22Rv1 (cell line): ENCODE measurements around the gene LOXL1.

ENCODE experiments used
- ZFX ChIP-seq: fragments of 450-650 bp; IDR thresholded peaks from 2 replicates; pipeline ENCODE4 v1.6.1; 2017; ENCODE audit warnings: antibody characterized with exemption, borderline replicate concordance
- TF ChIP-seq, protein P1 (sequence below): fragments of 450-650 bp; IDR thresholded peaks from 2 replicates; pipeline ENCODE4 v1.5.1; 2017; ENCODE audit warnings: mild to moderate bottlenecking

DNA sequence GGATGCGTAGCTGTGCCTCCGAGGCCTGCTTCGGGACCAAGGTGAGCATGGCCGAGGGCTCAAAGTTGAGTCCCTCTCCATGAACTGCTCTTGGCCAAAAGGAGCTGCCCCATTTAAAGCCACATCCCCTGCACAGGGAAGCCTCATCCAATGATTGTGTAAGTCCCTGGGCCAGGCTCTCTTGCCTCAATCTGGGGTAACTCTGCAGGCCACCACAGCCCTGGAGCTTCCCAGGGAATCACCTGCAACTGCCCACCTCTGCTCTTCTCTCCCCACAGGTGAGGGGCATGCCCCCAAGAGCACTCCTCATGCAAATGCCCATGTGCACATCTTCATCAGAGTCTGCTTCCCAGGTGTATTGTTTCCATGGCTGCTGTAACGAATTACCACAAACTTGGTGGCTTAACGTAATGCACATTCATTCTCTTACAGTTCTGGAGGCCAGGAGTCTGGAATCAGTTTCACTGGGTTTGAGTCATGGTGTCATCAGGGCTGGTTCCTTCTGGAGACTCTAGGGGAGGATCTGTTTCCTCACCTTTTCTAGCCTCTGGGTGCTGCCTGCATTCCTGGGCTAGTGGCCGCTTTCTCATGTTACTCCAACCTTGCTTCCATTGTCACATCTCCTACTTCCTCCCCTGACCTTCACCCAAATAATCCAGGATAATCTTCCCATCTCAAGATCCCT, 25.0 kb upstream of the LOXL1 start:
- TF ChIP-seq, protein P1, sequence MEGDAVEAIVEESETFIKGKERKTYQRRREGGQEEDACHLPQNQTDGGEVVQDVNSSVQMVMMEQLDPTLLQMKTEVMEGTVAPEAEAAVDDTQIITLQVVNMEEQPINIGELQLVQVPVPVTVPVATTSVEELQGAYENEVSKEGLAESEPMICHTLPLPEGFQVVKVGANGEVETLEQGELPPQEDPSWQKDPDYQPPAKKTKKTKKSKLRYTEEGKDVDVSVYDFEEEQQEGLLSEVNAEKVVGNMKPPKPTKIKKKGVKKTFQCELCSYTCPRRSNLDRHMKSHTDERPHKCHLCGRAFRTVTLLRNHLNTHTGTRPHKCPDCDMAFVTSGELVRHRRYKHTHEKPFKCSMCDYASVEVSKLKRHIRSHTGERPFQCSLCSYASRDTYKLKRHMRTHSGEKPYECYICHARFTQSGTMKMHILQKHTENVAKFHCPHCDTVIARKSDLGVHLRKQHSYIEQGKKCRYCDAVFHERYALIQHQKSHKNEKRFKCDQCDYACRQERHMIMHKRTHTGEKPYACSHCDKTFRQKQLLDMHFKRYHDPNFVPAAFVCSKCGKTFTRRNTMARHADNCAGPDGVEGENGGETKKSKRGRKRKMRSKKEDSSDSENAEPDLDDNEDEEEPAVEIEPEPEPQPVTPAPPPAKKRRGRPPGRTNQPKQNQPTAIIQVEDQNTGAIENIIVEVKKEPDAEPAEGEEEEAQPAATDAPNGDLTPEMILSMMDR, result no peak
- TF ChIP-seq ZFX, result no peak
